Measurements from ENCODE around the gene EEF1AKMT2.

GRCh38 chr10:124742413-124743190 is 49.1 kb downstream of the EEF1AKMT2 start:
- TF ChIP-seq, protein P1, sequence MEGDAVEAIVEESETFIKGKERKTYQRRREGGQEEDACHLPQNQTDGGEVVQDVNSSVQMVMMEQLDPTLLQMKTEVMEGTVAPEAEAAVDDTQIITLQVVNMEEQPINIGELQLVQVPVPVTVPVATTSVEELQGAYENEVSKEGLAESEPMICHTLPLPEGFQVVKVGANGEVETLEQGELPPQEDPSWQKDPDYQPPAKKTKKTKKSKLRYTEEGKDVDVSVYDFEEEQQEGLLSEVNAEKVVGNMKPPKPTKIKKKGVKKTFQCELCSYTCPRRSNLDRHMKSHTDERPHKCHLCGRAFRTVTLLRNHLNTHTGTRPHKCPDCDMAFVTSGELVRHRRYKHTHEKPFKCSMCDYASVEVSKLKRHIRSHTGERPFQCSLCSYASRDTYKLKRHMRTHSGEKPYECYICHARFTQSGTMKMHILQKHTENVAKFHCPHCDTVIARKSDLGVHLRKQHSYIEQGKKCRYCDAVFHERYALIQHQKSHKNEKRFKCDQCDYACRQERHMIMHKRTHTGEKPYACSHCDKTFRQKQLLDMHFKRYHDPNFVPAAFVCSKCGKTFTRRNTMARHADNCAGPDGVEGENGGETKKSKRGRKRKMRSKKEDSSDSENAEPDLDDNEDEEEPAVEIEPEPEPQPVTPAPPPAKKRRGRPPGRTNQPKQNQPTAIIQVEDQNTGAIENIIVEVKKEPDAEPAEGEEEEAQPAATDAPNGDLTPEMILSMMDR (IDR thresholded peaks at IDR 0.05; ENCODE audit: insufficient read depth, low read depth, low read length) = peak; percentile 25
- TF ChIP-seq EZH2 (IDR thresholded peaks at IDR 0.05; ENCODE audit: insufficient read depth, low read length) = no peak
